ENCODE results near the gene ZNG1B.
"Not testable (repeated sequence)": the region's sequence is repeated elsewhere in the genome, so short reads cannot be mapped to it uniquely, and the experiment has no call there.

DNA sequence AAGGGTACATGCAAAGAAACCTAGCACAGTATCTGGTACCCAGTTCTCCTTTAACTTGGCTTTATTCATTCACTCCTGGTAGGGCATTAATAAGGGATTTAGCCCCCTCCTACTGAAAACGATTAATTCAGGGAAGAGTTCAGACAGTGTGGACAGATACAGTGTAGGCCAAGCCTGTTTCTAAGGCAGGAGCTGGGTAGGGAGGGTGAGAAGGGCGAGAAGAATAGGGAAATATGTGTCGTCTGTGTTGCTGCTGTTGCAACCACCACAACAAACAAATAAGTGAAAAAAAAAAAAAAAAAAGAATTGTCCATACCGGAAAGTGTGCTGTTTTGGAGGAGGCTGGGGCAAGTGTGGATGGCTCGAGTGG is 103.3 kb downstream of the ZNG1B start:
- TF ChIP-seq, protein P1, sequence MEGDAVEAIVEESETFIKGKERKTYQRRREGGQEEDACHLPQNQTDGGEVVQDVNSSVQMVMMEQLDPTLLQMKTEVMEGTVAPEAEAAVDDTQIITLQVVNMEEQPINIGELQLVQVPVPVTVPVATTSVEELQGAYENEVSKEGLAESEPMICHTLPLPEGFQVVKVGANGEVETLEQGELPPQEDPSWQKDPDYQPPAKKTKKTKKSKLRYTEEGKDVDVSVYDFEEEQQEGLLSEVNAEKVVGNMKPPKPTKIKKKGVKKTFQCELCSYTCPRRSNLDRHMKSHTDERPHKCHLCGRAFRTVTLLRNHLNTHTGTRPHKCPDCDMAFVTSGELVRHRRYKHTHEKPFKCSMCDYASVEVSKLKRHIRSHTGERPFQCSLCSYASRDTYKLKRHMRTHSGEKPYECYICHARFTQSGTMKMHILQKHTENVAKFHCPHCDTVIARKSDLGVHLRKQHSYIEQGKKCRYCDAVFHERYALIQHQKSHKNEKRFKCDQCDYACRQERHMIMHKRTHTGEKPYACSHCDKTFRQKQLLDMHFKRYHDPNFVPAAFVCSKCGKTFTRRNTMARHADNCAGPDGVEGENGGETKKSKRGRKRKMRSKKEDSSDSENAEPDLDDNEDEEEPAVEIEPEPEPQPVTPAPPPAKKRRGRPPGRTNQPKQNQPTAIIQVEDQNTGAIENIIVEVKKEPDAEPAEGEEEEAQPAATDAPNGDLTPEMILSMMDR (IDR thresholded peaks at IDR 0.05): not testable (repeated sequence)
- TF ChIP-seq POLR2A (IDR thresholded peaks at IDR 0.05): not testable (repeated sequence)

All from testis (tissue), 2 donors.